ENCODE measurements around the gene AKAP9.
"Not testable (repeated sequence)": the region's sequence is repeated elsewhere in the genome, so short reads cannot be mapped to it uniquely, and the experiment has no call there.

AKAP9 gene

GRCh38 chr7:91945476-91945875, 4.8 kb downstream of the AKAP9 start:
- no peak for DNase-seq (ENCODE audit: low read depth in 1 of 2, low spot score in 1 of 2)

DNA sequence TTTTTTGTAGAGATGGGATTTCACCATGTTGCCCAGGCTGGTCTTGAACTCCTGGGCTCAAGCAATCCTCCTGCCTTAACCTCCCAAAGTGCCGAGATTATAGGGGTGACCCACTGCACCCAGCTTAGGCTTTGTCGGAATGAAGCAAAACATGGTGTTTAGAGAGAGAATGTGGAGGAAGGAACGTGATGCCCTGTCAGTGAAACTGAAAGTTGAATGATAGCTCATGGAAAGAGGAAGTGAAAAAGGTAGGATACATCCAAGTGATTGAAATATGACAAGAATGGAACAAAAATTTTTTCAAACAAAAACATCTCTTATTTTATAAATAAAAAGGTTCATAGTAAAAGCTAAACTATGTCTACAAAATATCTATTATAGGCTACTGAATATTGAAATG, 5.9 kb downstream of the AKAP9 start:
- no peak for DNase-seq (ENCODE audit: low read depth in 1 of 2, low spot score in 1 of 2)

GRCh38 chr7:91947948-91948347, 7.3 kb downstream of the AKAP9 start:
- no peak for DNase-seq (ENCODE audit: low read depth in 1 of 2, low spot score in 1 of 2)

- DNase-seq (ENCODE audit: low read depth in 1 of 2, low spot score in 1 of 2), result no peak
Measured at GRCh38 chr7:91949221-91950009, 8.8 kb downstream of the AKAP9 start.

DNA sequence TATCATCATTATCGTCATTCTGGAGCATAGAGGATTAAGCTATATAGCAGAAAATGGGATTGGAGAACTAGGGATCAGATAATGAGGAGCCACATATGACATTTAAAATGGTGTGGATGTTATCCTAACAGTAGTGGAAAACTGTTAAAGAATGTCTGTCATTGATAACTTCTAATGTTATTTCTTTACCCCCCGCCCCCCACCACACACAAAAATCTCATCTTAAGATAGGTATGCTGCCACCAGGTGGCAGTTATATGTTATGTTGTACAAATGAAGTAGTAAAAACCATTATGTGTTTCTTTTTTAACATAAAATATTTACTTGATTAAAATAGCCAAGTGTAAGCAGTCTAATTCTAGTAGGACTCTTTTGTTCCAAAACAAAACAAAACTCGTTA, 13.0 kb downstream of the AKAP9 start:
- no peak for DNase-seq (ENCODE audit: low read depth in 1 of 2, low spot score in 1 of 2)

GRCh38 chr7:91956464-91956863, 15.8 kb downstream of the AKAP9 start:
- not testable (repeated sequence) for DNase-seq (ENCODE audit: low read depth in 1 of 2, low spot score in 1 of 2)

DNA sequence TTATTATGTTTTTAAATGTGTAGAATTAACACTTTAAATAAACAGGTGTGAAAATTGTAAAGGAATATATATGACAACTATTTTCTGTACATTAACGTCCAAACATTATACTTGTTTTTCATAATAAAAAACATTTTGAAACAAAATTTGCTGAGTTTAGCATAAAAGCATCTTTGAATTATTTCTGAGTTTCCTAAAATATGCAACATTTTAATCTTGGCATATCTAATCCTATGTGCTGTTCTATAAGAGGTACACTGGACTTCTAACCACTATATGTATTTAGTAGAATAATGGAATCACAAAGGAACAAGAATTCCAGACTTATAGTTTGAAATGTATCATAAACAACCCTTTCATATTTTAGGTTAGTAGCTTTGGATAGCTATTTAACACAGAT, 16.6 kb downstream of the AKAP9 start:
- DNase-seq (ENCODE audit: low read depth in 1 of 2, low spot score in 1 of 2), result no peak

DNA sequence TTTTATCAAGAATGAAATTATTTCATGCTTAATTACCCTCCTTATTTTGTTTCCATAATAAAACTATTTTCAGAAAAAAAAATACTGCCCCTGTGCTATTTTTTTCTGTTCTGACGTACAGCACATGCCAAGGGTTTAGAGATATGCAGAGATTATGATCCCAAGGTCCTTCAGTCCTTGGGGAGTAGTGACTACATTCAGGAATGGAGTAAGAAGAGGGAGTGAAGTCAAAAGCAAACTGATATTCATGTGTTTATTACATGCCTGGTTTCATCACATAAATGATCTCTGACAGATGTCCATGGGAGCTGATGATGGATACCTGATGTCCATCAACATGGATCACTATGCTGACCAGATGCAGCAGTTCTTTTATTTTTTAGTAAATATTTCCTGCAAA, 17.2 kb downstream of the AKAP9 start:
- DNase-seq (ENCODE audit: low read depth in 1 of 2, low spot score in 1 of 2), result no peak

DNA sequence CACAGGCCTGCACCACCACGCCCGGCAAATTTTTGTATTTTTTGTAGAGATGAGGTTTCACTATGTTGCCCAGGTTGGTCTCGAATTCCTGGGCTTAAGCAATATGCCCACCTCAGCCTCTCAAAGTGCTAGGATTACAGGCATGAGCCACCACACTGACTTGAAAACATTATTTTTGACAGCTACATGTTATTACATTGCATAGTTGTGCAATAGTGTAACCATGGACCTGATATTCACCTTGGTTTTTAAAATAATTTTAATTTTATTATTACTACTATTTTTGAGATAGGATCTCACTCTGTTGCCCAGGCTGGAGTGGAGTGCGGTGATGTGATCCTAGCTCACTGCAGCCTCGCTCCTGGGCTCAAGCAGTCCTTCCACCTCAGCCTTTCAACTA, 18.4 kb downstream of the AKAP9 start:
- no peak for DNase-seq (ENCODE audit: low read depth in 1 of 2, low spot score in 1 of 2)

GRCh38 chr7:91961816-91962215, 21.2 kb downstream of the AKAP9 start:
- DNase-seq (ENCODE audit: low read depth in 1 of 2, low spot score in 1 of 2), result no peak

- DNase-seq (ENCODE audit: low read depth in 1 of 2, low spot score in 1 of 2), result no peak
Measured at GRCh38 chr7:91962419-91962818, 21.8 kb downstream of the AKAP9 start.

- DNase-seq (ENCODE audit: low read depth in 1 of 2, low spot score in 1 of 2), result not testable (repeated sequence)
Measured at GRCh38 chr7:91967513-91967912, 26.9 kb downstream of the AKAP9 start.

DNA sequence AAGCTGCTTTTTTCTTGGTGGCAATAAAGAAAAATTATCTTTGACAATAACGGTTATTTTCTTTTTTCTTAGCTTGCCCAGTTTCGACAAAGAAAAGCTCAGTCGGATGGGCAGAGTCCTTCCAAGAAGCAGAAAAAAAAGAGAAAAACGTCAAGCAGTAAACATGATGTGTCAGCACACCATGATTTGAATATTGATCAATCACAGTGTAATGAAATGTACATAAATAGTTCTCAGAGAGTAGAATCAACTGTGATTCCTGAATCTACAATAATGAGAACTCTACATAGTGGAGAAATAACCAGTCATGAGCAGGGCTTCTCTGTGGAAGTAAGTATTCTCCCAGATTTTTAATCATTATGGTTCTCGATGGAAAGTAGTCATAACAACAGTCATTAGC, 33.0 kb downstream of the AKAP9 start:
- DNase-seq (ENCODE audit: low read depth in 1 of 2, low spot score in 1 of 2), result no peak

DNA sequence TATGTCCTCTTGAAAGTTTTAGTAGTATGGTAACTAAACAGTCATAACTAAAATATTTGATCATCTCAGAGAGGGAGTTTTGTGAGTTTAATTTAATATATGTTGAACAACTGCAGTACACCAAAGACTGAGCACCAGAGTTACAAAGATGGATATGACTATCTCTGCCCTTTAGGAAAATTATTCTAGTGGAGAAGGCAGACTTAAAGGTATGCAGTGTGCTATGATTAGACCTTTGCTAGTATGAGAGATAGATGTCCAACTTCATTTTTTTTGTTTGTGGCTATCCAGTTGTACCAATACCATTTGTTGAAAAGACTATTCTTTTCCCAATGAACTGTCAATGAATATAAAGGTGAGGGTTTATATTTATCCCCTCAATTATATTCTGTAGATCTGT, 33.4 kb downstream of the AKAP9 start:
- no peak for DNase-seq (ENCODE audit: low read depth in 1 of 2, low spot score in 1 of 2)

GRCh38 chr7:91976743-91977142, 36.1 kb downstream of the AKAP9 start:
- no peak for DNase-seq (ENCODE audit: low read depth in 1 of 2, low spot score in 1 of 2)

DNA sequence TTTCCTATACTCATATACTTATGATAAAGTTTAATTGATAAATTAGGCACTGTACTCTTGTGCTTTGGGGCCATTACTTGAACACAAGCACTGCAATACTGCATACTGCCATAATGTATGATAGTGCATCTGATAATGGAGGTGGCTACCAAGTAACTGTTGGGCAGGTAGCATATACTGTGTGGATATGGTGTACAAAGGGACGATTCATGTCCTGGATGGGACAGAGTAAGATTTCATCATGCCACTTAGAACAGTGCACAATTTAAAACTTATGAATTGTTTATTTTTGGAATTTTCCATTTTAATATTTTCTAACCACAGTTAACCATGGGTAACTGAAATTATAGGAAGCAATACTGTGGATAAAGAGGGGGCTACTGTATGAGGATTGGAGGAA, 38.9 kb downstream of the AKAP9 start:
- no peak for DNase-seq (ENCODE audit: low read depth in 1 of 2, low spot score in 1 of 2)

DNA sequence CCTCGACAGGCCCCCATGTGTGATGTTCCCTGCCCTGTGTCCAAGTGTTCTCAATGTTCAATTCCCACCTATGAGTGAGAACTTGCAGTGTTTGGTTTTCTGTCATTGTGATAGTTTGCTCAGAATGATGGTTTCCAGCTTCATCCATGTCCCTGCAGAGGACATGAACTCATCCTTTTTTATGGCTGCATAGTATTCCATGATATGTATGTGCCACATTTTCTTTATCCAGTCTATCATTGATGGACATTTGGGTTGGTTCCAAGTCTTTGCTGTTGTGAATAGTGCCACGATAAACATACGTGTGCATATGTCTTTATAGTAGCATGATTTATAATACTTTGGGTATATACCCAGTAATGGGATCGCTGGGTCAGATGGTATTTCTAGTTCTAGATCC, 41.7 kb downstream of the AKAP9 start:
- not testable (repeated sequence) for DNase-seq (ENCODE audit: low read depth in 1 of 2, low spot score in 1 of 2)

DNA sequence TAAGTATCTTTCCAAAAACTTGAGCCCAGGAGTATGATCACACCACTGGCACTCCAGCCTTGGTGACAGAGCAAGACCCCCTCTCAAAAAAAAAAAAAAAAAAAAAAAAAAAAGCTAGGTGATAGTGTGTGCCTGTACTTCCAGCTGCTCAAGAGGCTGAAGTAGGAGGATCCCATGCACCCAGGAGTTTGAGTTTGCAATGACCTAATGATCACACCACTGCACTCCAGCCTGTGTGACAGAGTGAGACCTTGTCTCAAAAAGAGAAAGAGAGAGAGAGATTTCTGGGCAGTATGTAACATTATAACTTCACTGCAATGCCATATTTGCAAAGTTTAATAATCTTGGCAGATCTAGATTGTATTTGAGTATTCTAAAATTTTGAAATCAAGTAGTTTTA, 47.6 kb downstream of the AKAP9 start:
- no peak for DNase-seq (ENCODE audit: low read depth in 1 of 2, low spot score in 1 of 2)

- no peak for DNase-seq (ENCODE audit: low read depth in 1 of 2, low spot score in 1 of 2)
Measured at GRCh38 chr7:91993976-91994375, 53.3 kb downstream of the AKAP9 start.

DNA sequence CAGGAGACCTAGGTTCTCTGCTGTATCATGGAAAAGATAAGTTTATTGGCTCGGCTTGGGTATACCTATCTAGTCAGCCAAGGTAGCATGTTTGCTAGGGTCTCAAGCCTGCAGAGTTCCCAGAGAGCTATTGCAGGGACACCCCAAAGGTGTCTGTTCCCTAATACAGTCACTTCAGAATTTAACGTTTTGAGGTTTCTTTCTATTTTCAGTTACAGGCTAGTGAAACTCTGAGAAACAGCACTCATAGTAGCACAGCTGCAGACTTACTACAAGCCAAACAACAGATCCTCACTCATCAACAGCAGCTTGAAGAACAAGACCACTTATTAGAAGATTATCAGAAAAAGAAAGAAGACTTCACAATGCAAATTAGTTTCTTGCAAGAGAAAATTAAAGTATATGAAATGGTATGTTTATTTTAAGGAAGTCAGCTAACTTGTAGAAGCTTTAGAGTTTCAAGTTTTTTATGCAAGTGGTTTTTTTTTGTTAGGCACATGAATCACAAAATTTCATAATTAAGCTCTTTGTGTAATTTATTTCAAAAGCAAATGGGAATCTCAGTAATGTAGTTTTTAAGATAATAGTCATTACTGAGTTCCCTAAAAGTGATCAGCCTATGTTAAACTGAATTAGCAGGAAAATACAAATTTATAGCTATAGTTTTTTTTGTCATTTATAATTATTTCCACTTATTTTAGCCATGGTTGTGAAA, 54.9 kb downstream of the AKAP9 start:
- no peak for DNase-seq (ENCODE audit: low read depth in 1 of 2, low spot score in 1 of 2)

DNA sequence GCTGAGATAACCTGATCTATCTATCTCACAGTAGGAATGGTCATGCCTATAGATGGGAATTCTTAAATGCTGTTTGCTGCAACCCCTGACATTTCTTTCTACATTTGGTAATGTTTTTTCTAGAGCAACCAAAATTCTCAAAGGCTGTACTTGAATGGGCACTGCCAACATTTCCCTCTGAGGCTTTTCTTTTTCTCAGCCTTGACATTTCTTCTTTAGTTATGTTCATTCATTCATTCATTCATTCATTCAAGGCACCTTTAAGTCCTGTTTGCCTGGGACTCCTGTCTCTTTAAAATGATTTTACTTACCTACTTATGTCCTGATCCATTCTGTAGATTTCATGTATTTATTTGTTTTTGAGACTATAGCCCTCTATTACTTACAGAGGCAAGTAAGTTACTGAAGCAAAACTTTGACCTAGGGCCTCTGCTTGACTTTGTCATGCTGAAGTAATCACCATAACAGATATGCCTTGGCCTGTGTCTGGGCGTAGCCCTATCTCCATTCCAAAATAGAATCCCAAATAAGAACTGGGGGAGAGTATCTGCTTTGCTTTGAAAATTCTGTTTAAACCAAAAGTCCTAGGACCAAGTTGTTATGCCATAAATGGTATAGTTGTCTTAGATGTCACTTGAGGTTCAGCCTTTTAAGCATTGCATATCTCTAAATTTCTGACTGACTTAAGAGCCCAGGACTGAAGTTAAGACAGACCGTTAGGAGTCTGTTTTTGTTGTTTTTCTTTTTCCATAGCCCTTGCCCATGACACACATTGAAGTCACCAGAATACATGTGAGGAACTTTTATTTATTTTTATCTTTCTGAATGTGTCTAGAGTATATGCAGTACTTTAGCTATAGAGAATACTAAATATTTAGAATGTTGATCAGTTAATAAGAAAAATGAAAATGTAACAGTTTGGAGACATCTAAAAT, 59.2 kb downstream of the AKAP9 start:
- DNase-seq (ENCODE audit: low read depth in 1 of 2, low spot score in 1 of 2), result no peak

DNA sequence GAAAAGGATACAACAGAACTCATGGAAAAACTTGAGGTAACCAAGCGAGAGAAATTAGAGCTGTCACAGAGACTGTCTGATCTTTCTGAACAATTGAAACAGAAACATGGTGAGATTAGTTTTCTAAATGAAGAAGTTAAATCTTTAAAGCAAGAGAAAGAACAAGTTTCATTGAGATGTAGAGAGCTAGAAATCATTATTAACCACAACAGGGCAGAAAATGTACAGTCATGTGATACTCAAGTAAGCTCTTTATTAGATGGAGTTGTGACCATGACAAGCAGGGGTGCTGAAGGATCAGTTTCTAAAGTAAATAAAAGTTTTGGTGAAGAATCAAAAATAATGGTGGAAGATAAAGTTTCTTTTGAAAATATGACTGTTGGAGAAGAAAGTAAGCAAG, 62.1 kb downstream of the AKAP9 start:
- DNase-seq (ENCODE audit: low read depth in 1 of 2, low spot score in 1 of 2), result no peak

All from stimulated activated CD4-positive, alpha-beta T cell treated with anti-CD3 and anti-CD28 coated beads, Interleukin-15, amount 100 ng/mL, for 1 hour (primary cell).